CD4-positive, CD25-positive, alpha-beta regulatory T cell (primary cell): ENCODE measurements around the gene ELL2. TPM values are rescaled to one million over a fixed set of nuclear protein-coding genes. Genes with fewer than 3 reads are reported as not detected.

Experiments
- ATAC-seq, 2 donors: fragments of 150-1000 bp; cut with Tn5 transposase; one replicate each; pipeline ENCODE4 v1.10.0; 2021; ENCODE audit warnings: low read depth in 2 of 2, moderate number of reproducible peaks in 2 of 2, moderate library complexity in 1 of 2
- DNase-seq, 3 donors: peaks; one replicate each; pipeline versions ENCODE4 v3.0.0 to v3.0.0-alpha.2; 2012 to 2022; ENCODE audit warnings: mixed read lengths in 1 of 3
- H3K27ac ChIP-seq: one replicate; pipeline ENCODE4 v1.7.0; 2013; ENCODE audit warnings: mild to moderate bottlenecking, low read length; ENCODE audit not compliant: insufficient read depth, poor library complexity, severe bottlenecking
- H3K27me3 ChIP-seq: one replicate; pipeline ENCODE4 v1.7.0; 2013; ENCODE audit warnings: low read length; ENCODE audit not compliant: control insufficient read depth, insufficient read depth
- H3K36me3 ChIP-seq: one replicate; pipeline ENCODE4 v1.7.0; 2013; ENCODE audit warnings: mild to moderate bottlenecking, low read length, moderate library complexity; ENCODE audit not compliant: control insufficient read depth, insufficient read depth
- H3K4me1 ChIP-seq: 2 replicates; pipeline ENCODE4 v1.7.0; 2013; ENCODE audit warnings: mild to moderate bottlenecking, low read length; ENCODE audit not compliant: insufficient read depth, control insufficient read depth, poor library complexity, severe bottlenecking
- H3K4me3 ChIP-seq: one replicate; pipeline ENCODE4 v1.7.0; 2013; ENCODE audit warnings: low read depth, mild to moderate bottlenecking, low read length, moderate library complexity
- H3K9me3 ChIP-seq, 2 experiments: 1 replicate in 1 of 2; 2 replicates in 1 of 2; pipeline ENCODE4 v1.7.0; 2013; ENCODE audit warnings: low read length in 2 of 2, mild to moderate bottlenecking in 1 of 2, moderate library complexity in 1 of 2; ENCODE audit not compliant: control insufficient read depth in 2 of 2
- H3K27ac Mint-ChIP-seq, 3 donors: one replicate each; pipeline ENCODE4 v1.8.0; 2020 to 2022; ENCODE audit warnings: mild to moderate bottlenecking in 3 of 3, mixed read lengths in 3 of 3, moderate library complexity in 2 of 3
- H3K27me3 Mint-ChIP-seq: one replicate; pipeline ENCODE4 v1.8.0; 2022; ENCODE audit warnings: mild to moderate bottlenecking, mixed read lengths
- H3K36me3 Mint-ChIP-seq: one replicate; pipeline ENCODE4 v1.8.0; 2020; ENCODE audit warnings: mixed read lengths
- H3K4me1 Mint-ChIP-seq, 4 donors: one replicate each; pipeline ENCODE4 v1.8.0; 2020 to 2022; ENCODE audit warnings: mixed read lengths in 4 of 4, mild to moderate bottlenecking in 1 of 4
- H3K4me3 Mint-ChIP-seq, 4 donors: one replicate each; pipeline ENCODE4 v1.8.0; 2020 to 2022; ENCODE audit warnings: mild to moderate bottlenecking in 4 of 4, mixed read lengths in 4 of 4, moderate library complexity in 3 of 4
- H3K9me3 Mint-ChIP-seq, 7 donors: one replicate each; pipeline ENCODE4 v1.8.0; 2020 to 2022; ENCODE audit warnings: mixed read lengths in 7 of 7, mild to moderate bottlenecking in 3 of 7, moderate library complexity in 2 of 7
- polyA plus RNA-seq, 4 donors: library from polyadenylated mRNA; unstranded; fragments of 300-500 nt; fragmentation: Illumina TruSeq; gene quantifications; one replicate each; pipeline ENCODE4 v1.2.3, GENCODE V29; 2021
- total RNA-seq: library from RNA; stranded (reverse); gene quantifications from one replicate; pipeline ENCODE4 v1.2.3, GENCODE V29; 2022

Gene ELL2
- total and polyA plus RNA-seq, 5 donors from 2014 or later: 2.6 to 94.6 (median 3.7) TPM

DNA sequence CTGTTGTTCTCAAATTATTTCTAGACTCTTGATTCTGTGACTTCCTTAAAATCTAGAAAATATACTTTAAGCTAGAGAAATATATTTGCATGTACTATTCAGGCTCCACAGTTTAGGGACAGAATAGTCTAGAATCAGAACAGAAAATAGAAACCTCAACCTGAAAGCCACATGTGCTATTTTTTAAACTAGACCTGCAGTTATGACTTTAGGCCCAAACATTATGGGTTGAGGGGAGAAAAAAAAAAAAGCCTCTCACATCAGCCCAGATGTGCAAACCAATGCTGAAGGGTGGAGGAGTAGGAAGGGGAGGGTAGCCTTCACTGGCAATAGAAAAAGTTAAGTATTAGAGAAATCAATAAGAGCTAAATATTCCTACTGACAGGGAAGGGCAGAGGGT is 35.7 kb downstream of the ELL2 start:
- Mint-ChIP-seq H3K9me3 (peaks cover 0 to 2% (median 0%) of the 10 kb centered on the region in 7 donors), H3K36me3 (no peaks in the 10 kb centered on the region), H3K4me1 (peaks cover 0 to 17% (median 7%) of the 10 kb centered on the region in 4 donors), H3K27ac (peak overlapping the region in 1 of 3 donors; percentile 32), H3K4me3 (no peak overlapping the region), H3K27me3 (no peaks in the 10 kb centered on the region)
- Histone ChIP-seq H3K36me3 (no peaks in the 10 kb centered on the region), H3K27me3 (no peaks in the 10 kb centered on the region), H3K9me3 (no peaks in the 10 kb centered on the region), H3K27ac (no peak overlapping the region), H3K4me3 (no peak overlapping the region), H3K4me1 (no peaks in the 10 kb centered on the region)
- ATAC-seq (no peak), DNase-seq (no peak)

DNA sequence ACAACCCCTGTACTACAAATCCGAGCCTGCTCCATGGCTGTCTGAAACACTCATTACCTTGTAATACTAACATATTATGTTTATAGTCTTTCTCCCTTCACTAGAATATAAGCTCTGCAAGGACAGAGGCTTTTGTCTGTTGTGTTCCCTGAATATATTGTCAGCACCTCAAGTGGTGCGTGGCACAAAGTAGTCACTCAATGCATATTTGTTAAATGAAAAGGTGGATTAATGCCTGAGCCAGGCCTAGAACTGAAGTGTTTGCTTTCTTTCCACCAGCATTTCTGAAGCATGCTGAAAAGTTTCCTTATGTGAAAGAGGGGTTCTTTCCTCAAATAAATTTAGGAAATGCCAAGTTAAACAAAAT is 36.3 kb downstream of the ELL2 start:
- Mint-ChIP-seq H3K9me3 (peaks cover 0 to 2% (median 0%) of the 10 kb centered on the region in 7 donors), H3K4me1 (peaks cover 0 to 15% (median 7%) of the 10 kb centered on the region in 4 donors), H3K4me3 (no peak overlapping the region), H3K27ac (no peak overlapping the region), H3K27me3 (no peaks in the 10 kb centered on the region), H3K36me3 (no peaks in the 10 kb centered on the region)
- Histone ChIP-seq H3K4me1 (no peaks in the 10 kb centered on the region), H3K4me3 (no peak overlapping the region), H3K27me3 (no peaks in the 10 kb centered on the region), H3K9me3 (no peaks in the 10 kb centered on the region), H3K27ac (no peak overlapping the region), H3K36me3 (no peaks in the 10 kb centered on the region)
- no peak for DNase-seq
- no peak for ATAC-seq

DNA sequence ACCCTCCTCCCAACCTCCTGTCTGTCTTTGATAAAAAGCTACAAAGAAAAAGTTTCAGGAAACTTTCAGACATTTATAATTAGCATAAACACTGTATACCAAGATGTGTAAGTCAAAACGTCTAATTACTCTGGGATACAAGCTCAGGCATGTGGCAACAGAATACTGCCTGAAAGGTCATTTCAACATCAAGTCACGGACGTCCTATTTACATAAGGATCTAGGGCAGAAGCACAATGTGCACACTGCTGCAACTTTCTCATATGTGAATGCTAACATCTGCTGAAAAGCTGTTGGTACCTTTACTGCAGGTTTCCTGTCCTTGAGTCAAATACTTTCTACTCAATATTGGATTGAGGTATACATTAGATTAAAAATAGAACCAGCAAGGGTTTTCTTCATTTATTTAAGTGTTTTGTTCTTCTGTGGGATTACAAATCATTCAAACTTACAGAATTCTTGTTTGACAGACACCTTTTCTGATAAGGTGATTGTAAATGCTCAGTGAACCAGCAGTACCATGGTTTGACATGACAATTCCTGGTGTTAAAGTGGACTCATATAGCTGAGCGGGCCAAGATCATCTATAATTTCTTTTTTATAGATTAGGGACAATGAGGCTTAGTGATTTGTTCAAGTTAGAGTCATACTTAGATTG is 36.8 kb downstream of the ELL2 start:
- H3K27ac ChIP-seq: no peak overlapping the region

DNA sequence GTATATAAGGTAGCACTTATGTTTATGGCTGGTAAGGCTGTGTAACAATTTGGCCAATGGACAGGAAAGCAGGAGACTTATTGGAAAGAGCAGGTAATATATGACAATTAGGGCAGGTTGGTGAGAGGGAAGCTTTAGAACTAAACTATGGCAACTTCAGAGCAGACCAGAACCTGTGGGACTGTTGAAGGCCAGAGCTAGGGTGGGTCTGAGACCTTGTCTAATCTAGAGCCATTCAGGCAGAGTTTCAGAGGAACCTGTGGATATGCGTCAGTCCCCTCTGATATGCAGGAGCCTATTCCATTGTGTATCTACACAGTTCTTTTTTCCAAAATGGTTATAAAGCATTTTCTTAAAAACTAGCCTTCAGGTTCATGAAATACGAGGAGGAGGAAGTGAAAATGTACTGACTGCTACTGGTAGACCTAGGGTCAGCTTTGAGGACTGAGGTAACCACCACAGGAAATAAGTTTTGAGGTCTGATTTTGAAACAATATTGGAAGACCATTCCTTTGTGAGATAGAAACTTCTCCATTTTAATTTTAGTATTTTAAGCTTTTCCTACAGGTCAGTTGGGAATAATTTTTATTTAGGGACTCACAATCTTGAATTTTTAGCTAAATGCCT is 37.6 kb downstream of the ELL2 start:
- no peak overlapping the region for H3K4me3 ChIP-seq
- DNase-seq (no peak), ATAC-seq (no peak)
- peaks cover 0 to 15% (median 7%) of the 10 kb centered on the region in 4 donors for H3K4me1 Mint-ChIP-seq
- no peak overlapping the region for H3K27ac Mint-ChIP-seq
- H3K27me3 Mint-ChIP-seq: no peaks in the 10 kb centered on the region
- H3K27ac ChIP-seq: no peak overlapping the region
- no peaks in the 10 kb centered on the region for H3K27me3 ChIP-seq
- H3K4me3 Mint-ChIP-seq: no peak overlapping the region
- H3K36me3 Mint-ChIP-seq: no peaks in the 10 kb centered on the region
- H3K9me3 ChIP-seq: no peaks in the 10 kb centered on the region
- H3K36me3 ChIP-seq: no peaks in the 10 kb centered on the region
- H3K9me3 Mint-ChIP-seq: peaks cover 0 to 2% (median 0%) of the 10 kb centered on the region in 7 donors
- H3K4me1 ChIP-seq: no peaks in the 10 kb centered on the region

More for the DNA sequence above, 36.8 kb downstream of the ELL2 start:
- no peak overlapping the region for H3K27ac Mint-ChIP-seq
- ATAC-seq (no peak), DNase-seq (no peak)
- H3K27me3 ChIP-seq: no peaks in the 10 kb centered on the region
- no peaks in the 10 kb centered on the region for H3K36me3 ChIP-seq
- no peaks in the 10 kb centered on the region for H3K9me3 ChIP-seq
- H3K4me3 Mint-ChIP-seq: no peak overlapping the region
- H3K4me1 ChIP-seq: no peaks in the 10 kb centered on the region
- no peaks in the 10 kb centered on the region for H3K27me3 Mint-ChIP-seq
- H3K4me1 Mint-ChIP-seq: peaks cover 0 to 15% (median 7%) of the 10 kb centered on the region in 4 donors
- H3K4me3 ChIP-seq: no peak overlapping the region
- H3K36me3 Mint-ChIP-seq: no peaks in the 10 kb centered on the region
- peaks cover 0 to 2% (median 0%) of the 10 kb centered on the region in 7 donors for H3K9me3 Mint-ChIP-seq

DNA sequence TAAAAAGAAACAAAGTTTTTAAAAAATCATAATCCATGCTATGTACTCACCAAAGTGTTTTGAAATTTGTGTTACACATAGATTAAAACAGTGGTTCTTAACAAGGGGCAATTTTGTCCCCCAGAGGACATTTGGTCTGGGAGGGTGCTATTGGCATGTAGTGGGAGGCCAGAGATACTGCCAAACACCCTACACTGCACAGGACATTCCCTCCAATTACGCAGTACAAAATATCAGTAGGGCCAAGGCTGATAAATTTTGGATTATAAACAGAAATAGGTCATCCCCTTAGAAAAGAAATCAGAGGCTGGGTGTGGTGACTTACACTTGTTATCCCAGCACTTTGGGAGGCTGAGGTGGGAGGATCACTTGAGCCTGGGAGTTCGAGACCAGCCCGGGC is 38.9 kb downstream of the ELL2 start:
- Histone ChIP-seq H3K4me3 (no peak overlapping the region), H3K27ac (no peak overlapping the region), H3K27me3 (no peaks in the 10 kb centered on the region), H3K4me1 (no peaks in the 10 kb centered on the region), H3K36me3 (no peaks in the 10 kb centered on the region), H3K9me3 (no peaks in the 10 kb centered on the region)
- ATAC-seq (no peak), DNase-seq (no peak)
- Mint-ChIP-seq H3K27me3 (no peaks in the 10 kb centered on the region), H3K27ac (no peak overlapping the region), H3K4me1 (peaks cover 0 to 8% (median 4%) of the 10 kb centered on the region in 4 donors), H3K36me3 (no peaks in the 10 kb centered on the region), H3K9me3 (peaks cover 0 to 2% (median 0%) of the 10 kb centered on the region in 7 donors), H3K4me3 (no peak overlapping the region)

DNA sequence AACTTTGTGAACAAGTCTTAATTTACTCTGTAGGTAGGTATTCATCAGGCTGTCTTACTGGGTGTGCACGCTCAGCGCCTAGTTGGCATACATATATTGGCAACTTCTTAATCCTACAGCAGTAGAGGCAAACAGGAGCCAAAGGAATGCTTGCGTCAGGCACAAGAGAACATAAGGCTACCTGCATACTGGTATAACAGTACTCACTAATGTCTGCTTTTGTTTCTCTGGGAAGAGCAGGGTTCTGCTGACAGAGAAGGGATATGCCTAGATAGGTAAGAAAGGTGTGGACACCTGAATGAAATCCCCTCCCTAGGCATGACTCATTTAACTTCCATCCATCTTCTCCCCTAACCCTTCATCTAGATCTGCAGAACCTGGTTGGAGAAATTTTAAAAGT is 40.1 kb downstream of the ELL2 start:
- no peaks in the 10 kb centered on the region for H3K36me3 ChIP-seq
- peaks cover 0 to 2% (median 0%) of the 10 kb centered on the region in 7 donors for H3K9me3 Mint-ChIP-seq
- no peaks in the 10 kb centered on the region for H3K27me3 ChIP-seq
- no peak for ATAC-seq
- H3K4me3 Mint-ChIP-seq: no peak overlapping the region
- no peaks in the 10 kb centered on the region for H3K36me3 Mint-ChIP-seq
- peak overlapping the region in 1 of 3 donors; percentile 52 for H3K27ac Mint-ChIP-seq
- no peaks in the 10 kb centered on the region for H3K4me1 ChIP-seq
- H3K4me1 Mint-ChIP-seq: peaks cover 0 to 7% (median 3%) of the 10 kb centered on the region in 4 donors
- no peaks in the 10 kb centered on the region for H3K9me3 ChIP-seq
- DNase-seq: no peak
- no peaks in the 10 kb centered on the region for H3K27me3 Mint-ChIP-seq
- H3K27ac ChIP-seq: no peak overlapping the region
- H3K4me3 ChIP-seq: no peak overlapping the region

DNA sequence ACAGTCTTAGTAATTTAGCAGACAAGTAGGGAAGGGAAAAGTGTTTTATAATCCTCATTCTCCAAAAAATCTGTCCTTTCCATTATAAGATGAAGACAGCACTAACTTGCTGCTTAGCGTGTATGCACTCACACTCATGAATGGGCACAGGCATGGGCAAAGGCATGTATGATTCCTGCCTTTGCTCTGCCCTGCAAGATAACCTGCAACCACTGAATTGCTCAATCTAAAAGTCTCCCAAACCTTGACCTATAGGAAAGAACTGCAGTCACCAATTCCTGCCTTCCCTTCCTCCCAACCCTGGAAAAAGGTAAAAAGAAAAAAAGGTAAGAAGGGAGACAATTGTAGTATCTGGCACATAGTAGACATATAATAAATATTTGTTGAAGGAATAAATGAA is 40.8 kb downstream of the ELL2 start:
- DNase-seq: no peak
- H3K9me3 Mint-ChIP-seq: no peaks in the 10 kb centered on the region
- H3K9me3 ChIP-seq: no peaks in the 10 kb centered on the region
- no peak for ATAC-seq
- H3K4me3 ChIP-seq: no peak overlapping the region
- peaks cover 0 to 10% (median 5%) of the 10 kb centered on the region in 4 donors for H3K4me1 Mint-ChIP-seq
- no peaks in the 10 kb centered on the region for H3K4me1 ChIP-seq
- H3K27me3 Mint-ChIP-seq: no peaks in the 10 kb centered on the region
- no peak overlapping the region for H3K27ac Mint-ChIP-seq
- no peaks in the 10 kb centered on the region for H3K27me3 ChIP-seq
- no peaks in the 10 kb centered on the region for H3K36me3 ChIP-seq
- H3K27ac ChIP-seq: no peak overlapping the region
- H3K36me3 Mint-ChIP-seq: peaks cover under 1% of the 10 kb centered on the region
- H3K4me3 Mint-ChIP-seq: no peak overlapping the region

DNA sequence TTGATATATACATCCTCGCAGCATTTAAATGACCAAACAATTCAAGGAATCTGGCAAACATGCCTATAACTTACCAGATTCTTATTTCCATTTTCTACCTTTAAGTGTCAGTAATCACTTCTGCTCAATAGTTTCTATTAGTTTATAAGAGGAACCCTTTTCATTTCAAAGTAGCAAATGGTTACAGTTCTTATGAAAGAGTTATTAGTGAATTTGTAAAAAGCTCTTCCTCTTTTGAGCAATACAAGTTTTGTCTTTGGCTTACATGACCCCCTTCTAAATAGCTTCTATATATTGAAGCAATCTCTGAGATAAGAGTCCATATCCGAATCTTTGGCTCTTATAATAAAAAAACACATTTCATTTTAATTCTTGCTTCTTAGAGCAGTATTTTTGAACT is 42.0 kb downstream of the ELL2 start:
- Mint-ChIP-seq H3K27me3 (no peaks in the 10 kb centered on the region), H3K4me1 (peaks cover 0 to 10% (median 6%) of the 10 kb centered on the region in 4 donors), H3K9me3 (no peaks in the 10 kb centered on the region), H3K27ac (no peak overlapping the region), H3K4me3 (no peak overlapping the region), H3K36me3 (peaks cover 6% of the 10 kb centered on the region)
- Histone ChIP-seq H3K4me3 (no peak overlapping the region), H3K36me3 (no peaks in the 10 kb centered on the region), H3K4me1 (no peaks in the 10 kb centered on the region), H3K27me3 (no peaks in the 10 kb centered on the region), H3K9me3 (no peaks in the 10 kb centered on the region), H3K27ac (no peak overlapping the region)
- no peak for DNase-seq
- no peak for ATAC-seq
